Activated T-helper 1 cell treated with Interleukin-2 at 50 U/mL for 16 hours (primary cell): ENCODE results near the gene GALNT11.

Experiments
- DNase-seq: peaks from one replicate; pipeline ENCODE4 v3.0.0-alpha.2; 2020; ENCODE audit warnings: low read depth

GALNT11 gene

GRCh38 chr7:152149363-152149762 lies 123.9 kb downstream of the GALNT11 start:
- DNase-seq, result no peak

GRCh38 chr7:152152267-152152666 lies 126.8 kb downstream of the GALNT11 start:
- no peak for DNase-seq

GRCh38 chr7:152158801-152159587 lies 133.5 kb downstream of the GALNT11 start:
- DNase-seq, result no peak

- no peak for DNase-seq
Measured at GRCh38 chr7:152161171-152161570, 135.7 kb downstream of the GALNT11 start.

- no peak for DNase-seq
Measured at GRCh38 chr7:152162287-152162686, 136.8 kb downstream of the GALNT11 start.
